NT2/D1 (cell line): ENCODE measurements around the gene MCF2L.

Experiments used
- SUZ12 ChIP-seq: IDR thresholded peaks from 2 replicates; pipeline ENCODE4 v1.6.1; 2011; ENCODE audit not compliant: insufficient read length, insufficient read depth; ENCODE audit errors: extremely low read depth
- ZNF274 ChIP-seq: IDR thresholded peaks from 2 replicates; pipeline ENCODE4 v1.6.1; 2011; ENCODE audit warnings: mild to moderate bottlenecking, low read depth, low read length

- TF ChIP-seq SUZ12 (no peak), ZNF274 (no peak)
These were observed 133.7 kb downstream of the MCF2L start for GRCh38 chr13:113102727-113103126.
